Stimulated activated CD8-positive, alpha-beta memory T cell treated with anti-CD3 and anti-CD28 coated beads, Interleukin-4, amount 100 ng/mL, for 24 hours (primary cell): Measurements from ENCODE around the gene EIF1.
"Not testable (repeated sequence)": the region's sequence is repeated elsewhere in the genome, so short reads cannot be mapped to it uniquely, and the experiment has no call there.

ENCODE experiments used
- DNase-seq: peaks from one replicate; pipeline ENCODE4 v3.0.0-alpha.2; 2020; ENCODE audit warnings: low read depth

EIF1 gene

GRCh38 chr17:41678907-41679739 is 9.6 kb upstream of the EIF1 start:
- no peak for DNase-seq

GRCh38 chr17:41679740-41680425 is 8.8 kb upstream of the EIF1 start:
- no peak for DNase-seq

- DNase-seq: no peak
Measured at GRCh38 chr17:41680426-41681040, 8.2 kb upstream of the EIF1 start.

GRCh38 chr17:41681776-41682175 is 6.9 kb upstream of the EIF1 start:
- no peak for DNase-seq

GRCh38 chr17:41682631-41683030 is 6.1 kb upstream of the EIF1 start:
- no peak for DNase-seq

GRCh38 chr17:41683441-41684007 is 5.2 kb upstream of the EIF1 start:
- DNase-seq: no peak

- no peak for DNase-seq
Measured at GRCh38 chr17:41684035-41684434, 4.7 kb upstream of the EIF1 start.

- not testable (repeated sequence) for DNase-seq
Measured at GRCh38 chr17:41685753-41686152, 2.9 kb upstream of the EIF1 start.

- DNase-seq: no peak
Measured at GRCh38 chr17:41686281-41686680, 2.4 kb upstream of the EIF1 start.

- DNase-seq: peak; percentile 35
Measured at GRCh38 chr17:41687828-41688640, 651 bp upstream of the EIF1 start.

GRCh38 chr17:41689497-41690299 is 1.0 kb downstream of the EIF1 start:
- no peak for DNase-seq

GRCh38 chr17:41690497-41690896 is 1.8 kb downstream of the EIF1 start:
- DNase-seq: no peak

GRCh38 chr17:41691031-41691777 is 2.5 kb downstream of the EIF1 start:
- DNase-seq: no peak

- no peak for DNase-seq
Measured at GRCh38 chr17:41692722-41693521, 4.2 kb downstream of the EIF1 start.

GRCh38 chr17:41695134-41695661 is 6.5 kb downstream of the EIF1 start:
- no peak for DNase-seq

- peak; percentile 45 for DNase-seq
Measured at GRCh38 chr17:41695954-41696757, 7.5 kb downstream of the EIF1 start.

GRCh38 chr17:41697122-41697962 is 8.7 kb downstream of the EIF1 start:
- DNase-seq: no peak
